Hippocampal formation (tissue), 2 donors: ENCODE measurements around the gene PDE4D.

Experiments
- DNase-seq, 2 donors: peaks; one replicate each; lab custom pipeline; 2025; lab: John Stamatoyannopoulos, UW

PDE4D gene

DNA sequence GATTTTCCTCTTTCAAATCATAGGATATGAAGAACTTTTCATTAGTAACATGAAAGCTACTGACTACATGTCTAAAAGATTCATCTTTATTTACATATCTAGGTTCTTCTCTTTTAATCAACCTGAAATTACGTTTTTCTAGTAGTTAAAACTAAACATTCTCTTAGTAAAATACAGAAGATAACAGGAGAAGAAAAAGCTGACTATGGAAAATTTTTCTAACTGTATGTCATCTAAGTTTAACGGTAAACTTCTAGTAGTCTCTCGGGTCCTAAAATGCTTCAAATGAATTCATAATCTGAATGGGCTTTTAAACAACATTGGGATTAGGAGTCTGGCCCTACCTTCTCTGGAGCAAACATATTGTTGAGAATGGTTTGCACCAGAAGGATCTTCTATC lies 151.9 kb downstream of the PDE4D start:
- no peak for DNase-seq

DNA sequence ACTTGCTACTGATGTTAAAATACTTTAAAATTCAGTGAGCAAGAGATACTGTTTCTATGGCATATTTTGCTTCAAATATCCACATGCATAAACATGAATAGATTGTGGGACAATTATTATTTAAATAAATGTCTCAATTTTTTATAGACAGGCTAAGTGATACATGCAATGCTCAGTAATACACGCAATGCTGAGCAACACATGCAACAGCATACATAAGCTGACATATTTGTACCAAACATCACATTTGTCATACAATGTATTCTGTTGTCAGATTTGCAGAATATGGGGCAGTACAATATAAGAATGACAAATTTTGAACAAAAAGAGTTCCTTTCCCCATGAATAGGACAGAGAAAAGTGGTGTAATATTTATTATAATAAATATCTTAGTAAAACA lies 155.5 kb downstream of the PDE4D start:
- DNase-seq, result no peak

DNA sequence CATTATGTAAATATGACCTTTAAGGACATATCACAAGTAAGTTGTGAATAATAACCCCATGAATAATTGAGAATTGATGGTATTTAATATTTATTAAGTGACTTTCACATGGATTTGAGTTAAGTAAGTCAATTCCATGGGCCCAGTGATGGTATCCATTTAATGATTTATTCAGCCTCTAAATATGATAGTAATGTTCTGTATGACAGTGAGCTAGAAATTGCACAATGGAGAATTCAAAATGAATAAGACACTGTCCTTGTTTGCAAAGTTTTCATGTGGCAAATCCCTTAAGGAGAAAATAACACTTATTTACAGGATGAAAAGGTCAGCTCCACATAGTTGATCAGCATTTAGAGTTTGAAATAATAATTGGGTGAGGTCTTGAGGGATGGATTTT lies 160.7 kb downstream of the PDE4D start:
- no peak for DNase-seq

DNA sequence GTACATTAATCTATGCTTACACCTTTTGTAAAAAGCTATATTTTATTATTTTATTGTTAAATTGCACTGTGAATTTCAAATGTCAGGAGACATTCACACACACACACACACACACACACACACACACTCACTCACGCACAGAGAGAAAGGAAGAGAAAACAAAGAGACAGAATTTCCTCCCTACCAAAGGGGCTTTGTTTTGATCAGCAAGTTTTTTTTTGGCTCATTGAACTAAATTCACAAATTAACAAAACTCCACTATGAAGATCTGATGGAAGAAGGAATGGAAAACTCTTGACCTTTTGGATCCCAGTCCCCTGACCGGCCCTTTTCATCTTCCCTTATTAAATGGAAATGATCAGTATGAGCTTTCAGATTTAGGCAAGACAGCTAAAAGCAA lies 161.2 kb downstream of the PDE4D start:
- DNase-seq, result no peak

DNA sequence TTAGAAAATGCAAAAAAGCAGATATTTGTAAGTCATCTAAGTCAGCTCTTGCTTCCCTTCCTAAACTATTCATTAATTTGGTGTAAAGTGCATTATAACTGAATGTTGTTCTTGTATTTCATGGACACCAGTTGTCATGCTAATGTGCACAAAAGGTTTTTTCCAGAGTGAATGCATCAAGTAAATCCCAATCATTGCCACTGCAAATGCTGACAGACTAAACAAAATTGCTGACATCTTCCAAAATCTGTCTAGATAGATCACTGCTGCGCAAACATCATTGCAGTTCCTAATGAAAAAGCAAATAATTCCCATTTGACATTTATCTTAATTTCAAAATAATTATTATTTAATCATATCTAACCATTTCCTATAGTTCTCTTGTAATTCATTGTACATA lies 161.7 kb downstream of the PDE4D start:
- DNase-seq, result no peak

DNA sequence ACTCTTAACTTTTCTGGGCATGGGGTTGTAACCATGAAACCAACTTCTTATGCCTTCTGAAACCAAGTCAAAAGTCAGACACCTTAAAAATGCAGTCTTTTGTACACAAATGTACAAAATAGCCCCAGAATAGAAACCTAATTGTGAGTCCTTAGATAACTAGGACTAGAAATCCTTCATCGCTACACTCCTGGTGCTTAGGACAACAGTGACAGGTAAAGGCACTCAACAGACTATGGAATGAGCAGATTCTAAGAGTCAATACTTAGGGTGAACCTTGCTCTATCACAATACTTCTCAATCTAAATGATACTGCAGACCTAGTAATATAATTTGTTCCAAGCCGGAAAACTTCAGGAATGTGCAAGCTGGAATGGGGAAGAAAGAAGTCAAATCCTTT lies 163.7 kb downstream of the PDE4D start:
- DNase-seq, result no peak

DNA sequence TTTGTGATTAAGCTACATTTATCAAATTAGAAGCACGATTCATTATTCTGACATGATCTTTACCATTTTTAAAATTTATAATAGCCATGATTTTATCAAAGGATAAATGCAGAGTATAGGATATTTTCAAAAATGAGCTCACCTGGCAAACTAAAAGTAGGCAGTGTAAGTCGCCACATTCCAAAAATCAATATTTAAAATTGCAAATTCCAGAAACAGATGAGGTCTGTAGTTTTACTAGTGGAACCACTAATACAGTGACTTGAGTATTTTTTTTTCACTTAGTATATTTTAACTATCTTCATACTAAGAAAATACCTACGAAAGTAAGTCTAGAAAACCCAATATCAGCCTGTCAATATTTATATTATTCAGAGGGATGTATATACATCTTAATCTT lies 164.2 kb downstream of the PDE4D start:
- DNase-seq, result no peak

DNA sequence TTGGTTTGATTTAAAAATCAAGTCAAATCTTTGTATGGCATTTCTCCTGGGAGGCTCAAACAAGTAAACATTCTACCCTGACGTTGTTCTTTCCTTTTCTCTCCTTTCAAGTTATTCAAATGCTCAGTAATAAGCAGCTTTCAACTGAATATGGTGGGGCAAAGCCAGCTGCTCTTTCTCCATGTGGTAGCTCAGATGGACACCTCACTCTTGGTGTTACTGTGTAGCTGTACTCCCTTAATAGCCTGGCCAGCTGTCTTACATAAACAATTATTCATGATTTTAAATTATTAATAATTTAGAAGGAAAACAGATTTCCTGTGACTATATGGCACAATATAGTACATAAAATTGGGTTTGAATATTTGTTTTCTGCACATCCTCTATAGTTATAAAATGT lies 165.2 kb downstream of the PDE4D start:
- no peak for DNase-seq

DNA sequence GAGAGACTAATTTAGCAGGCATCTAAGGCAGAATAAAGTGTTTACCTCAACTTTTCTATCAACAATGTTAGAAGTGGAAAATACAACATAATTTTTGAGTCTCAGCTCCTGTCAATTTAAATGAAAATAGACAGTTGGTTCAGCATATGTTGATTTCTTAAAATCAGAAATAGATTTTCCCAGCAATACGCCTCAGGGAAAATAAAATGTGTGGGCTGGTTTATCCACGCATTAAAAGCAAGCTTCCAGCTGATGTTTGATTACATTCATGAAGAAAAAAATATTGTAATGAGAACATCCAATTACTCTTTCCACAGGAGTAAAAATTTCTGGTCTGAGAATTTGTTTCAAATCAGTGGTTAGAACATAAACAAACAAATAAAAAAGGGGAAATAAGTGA lies 166.3 kb downstream of the PDE4D start:
- DNase-seq, result no peak

DNA sequence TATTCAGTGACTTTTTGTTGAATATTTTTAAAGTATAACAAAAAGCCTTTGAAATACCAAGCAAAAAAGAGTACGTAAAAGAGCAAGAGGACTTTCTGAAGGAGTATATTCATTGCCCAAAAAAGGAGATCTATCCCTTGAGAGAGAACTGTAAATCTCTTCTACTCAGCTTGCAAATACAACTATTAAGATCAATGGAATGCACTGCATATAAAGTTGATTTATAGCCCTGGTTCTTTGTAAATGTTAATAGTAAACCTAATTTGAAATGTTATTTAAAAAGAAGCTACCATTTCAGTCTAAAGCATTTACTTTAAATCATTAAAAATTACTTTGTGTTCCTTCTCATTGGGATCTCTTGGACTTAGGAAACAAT lies 168.1 kb downstream of the PDE4D start:
- no peak for DNase-seq

DNA sequence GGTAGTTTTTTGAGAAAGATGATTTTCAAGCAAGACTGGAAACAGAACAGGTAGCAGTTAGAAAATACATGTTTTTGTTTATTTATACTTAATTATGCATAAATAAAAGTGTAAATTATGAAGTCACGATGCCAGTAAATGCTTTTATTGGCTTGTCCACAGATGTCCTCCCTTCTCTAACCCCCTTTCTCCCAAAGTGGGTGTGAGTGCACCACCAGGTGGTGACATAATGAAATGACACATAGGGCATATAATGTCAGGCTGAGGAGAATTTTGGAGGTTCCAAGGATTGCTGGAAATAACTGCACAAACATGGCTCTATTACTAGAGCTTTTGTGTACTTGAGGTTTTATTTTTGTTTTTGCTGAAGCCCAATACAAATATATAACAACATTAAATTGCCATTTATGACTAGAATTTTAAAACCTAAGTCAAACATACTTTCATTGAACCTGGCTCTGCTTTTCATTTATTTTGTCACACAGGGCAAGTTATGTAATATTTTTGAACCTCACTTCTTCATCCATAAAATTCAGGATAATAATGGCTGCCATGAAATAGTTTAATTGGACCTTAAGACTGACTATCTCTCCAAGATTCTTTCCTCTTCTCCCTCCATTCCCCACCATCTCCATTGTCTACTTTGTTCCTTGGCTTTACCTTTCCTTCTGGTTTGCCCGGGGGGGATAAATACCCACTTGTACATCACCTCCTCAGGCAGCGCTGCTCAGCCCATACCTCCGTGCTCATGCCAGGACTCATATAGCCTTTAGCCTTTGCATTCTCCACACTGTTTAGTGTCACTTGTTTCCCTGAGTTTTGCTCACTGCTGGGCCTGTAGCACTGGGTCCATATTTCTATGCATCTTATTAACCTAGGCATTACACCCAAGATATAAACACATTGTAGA lies 168.8 kb downstream of the PDE4D start:
- DNase-seq, result no peak

DNA sequence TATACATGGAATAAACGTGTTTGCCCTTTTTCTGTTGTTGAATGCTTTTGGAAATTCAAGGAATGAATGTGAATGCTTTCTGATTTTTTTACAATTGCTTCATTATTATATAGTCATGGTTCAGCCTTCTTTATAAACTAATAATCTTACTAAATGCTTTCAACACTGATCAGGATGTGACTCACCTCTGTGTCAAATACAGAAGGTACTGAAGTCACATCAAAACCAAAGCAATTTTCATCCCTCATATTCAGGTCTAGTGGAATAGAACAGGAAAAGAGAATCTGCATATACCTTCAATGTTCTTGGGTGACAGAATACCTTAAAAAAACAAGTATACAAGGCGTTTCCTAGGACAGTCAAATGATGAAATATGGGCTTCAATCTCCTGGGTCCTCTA lies 170.7 kb downstream of the PDE4D start:
- DNase-seq, result no peak

DNA sequence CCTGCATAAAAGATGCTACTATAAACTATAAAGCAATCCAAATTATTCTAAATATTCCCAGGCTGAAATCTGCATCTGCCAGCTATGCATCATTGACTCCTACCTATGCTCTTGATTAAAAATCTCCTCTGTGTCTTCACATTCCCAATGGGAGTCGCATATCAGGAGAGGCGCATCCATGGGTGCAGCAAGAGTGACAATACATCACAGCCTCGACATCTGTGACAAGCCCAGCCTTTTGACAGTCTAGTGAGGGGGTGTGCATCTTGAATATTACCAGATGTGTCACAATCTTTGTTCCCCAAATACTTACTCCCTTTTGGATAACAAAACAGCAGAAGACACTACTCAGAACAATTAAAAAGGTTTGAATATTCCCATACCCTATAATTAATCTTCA lies 171.8 kb downstream of the PDE4D start:
- no peak for DNase-seq

DNA sequence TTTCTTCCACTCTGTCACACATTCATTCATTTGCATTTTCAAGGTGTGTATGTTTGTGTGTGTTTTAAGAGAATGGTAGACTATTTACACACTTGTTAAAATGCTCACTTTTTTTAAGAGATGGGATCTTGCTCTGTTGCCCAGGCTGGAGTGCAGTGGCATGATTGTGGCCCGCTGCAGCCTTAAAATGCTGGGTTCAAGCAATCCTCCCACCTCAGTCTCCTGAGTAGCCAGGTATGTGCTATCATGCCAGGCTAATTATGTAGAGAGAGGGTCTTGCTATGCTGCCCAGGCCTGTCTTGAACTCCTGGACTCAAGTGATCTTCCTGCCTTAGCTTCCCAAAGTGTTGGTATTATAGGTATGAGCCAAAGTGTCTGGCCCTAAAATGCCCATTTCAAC lies 173.5 kb downstream of the PDE4D start:
- no peak for DNase-seq

DNA sequence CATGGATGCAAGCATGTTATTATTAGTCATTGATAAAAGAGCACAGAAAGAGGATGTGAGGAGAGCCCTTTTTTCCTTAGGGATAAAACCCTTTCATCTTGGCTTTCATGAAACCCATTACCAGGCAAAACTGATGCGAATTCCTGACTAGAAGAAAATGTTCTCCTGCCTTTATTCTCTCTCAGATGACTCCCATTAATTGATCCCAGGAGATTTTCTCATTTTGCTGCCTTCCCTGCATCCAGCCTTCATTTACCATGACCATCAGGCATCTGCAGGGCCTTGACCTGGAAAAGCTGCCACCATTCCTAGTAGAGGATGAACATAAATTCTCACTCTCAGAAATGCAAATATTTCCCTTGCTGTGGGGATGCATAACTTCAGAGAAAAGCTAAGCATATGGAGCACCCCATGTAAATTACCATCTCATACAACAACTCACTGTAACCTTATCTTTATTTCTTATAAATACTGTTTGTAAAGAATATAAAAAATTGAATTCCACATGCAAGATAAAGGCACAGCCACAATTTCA lies 176.5 kb downstream of the PDE4D start:
- no peak for DNase-seq

DNA sequence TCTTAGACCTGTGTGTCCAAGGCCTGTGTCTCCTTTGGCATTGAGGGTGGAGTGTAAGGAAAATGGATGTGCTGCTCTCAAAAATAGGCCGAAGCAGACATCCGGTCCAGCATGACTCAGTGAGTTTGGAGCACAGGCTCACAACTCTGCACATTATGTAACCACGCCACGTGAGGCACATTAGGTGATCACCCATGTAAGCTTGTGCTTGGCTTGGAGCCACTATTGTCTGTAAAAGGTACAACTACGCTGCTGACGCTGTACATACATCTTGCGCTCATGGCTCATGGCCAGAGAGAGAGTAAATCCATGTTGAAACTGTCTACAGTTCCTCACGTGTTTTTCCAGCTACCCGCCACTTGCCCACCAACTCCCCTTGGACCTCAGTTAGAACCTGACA lies 177.5 kb downstream of the PDE4D start:
- DNase-seq, result no peak

DNA sequence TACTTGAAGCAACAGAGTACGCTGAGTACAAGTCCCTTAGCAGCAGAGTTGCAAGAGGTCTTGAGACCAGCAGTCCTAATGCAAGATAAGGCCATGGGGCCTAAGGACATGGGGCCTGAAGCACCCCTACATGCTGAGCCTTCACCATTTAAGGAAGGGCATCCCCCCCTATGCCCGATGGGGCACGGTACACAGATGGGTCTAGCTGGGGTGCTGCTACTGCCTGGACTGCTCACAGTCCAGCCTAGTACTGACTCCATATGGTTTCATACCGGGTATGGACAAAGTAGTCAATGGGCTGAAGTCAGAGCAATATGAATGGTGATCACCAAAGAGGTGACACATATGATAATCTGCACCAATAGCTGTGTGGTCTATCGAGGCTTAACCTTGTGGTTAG lies 178.3 kb downstream of the PDE4D start:
- no peak for DNase-seq

DNA sequence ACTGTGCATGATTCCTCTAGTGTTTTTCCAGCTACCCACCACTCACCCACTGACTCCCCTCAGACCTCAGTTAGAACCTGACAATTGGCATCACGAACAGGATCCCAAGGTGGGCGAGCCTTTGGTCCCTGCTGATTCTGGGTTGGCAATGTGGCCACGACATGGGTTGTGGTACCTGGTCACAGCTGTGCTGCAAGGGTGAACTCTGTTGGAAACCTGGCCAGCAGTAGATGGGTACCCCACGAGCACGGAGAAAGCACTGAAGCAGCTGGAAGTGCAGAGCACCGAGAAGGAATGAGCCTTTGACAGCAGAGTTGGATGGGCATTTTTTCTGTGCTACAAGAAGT lies 180.1 kb downstream of the PDE4D start:
- DNase-seq, result no peak

DNA sequence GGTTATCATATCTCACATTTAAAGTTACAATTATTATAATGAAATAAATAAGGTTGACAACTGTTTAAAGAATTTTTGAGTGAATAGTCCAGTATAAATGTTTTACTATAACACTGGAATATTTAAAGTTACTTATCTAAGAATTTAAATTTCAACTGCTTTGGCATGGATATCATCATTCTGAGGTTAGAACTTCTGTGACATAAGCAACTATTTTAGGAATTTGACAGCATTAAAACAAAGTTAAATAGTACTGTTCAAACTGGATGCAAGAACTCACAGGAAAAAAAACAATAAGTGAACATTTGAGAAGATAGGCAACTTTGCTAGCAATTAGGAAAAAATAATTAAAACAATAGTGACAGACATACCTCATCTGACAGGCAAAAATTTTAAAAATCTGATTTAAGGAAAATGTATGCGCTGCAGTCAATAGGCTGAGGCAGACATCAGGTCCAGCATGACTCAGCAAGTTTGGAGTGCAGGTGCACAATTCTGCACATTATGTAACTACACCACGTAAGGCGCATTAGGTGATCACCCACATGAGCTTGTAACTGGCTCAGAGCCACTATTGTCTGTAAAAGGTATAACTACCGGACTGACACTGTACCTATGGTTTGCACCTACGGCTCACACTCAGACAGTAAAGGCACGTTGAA lies 180.6 kb downstream of the PDE4D start:
- DNase-seq, result no peak

DNA sequence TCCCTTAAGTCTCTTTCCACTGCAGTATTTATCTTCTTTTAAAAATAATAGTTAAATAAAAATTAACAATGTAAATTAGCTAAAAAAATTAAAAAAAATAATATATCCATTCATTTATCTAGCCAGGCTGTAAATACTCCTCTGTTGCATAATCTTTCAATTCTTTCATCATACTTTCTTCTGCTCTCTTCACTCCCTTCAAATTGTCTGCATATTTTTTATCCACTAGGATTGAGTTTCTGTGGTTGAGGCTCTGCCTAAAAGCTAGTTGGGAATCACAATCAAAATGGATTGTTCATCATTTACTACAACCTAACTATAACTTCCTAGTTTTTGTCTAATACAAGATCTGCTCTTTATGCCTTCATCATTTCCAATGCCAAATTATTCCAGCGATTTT lies 182.2 kb downstream of the PDE4D start:
- DNase-seq, result no peak

DNA sequence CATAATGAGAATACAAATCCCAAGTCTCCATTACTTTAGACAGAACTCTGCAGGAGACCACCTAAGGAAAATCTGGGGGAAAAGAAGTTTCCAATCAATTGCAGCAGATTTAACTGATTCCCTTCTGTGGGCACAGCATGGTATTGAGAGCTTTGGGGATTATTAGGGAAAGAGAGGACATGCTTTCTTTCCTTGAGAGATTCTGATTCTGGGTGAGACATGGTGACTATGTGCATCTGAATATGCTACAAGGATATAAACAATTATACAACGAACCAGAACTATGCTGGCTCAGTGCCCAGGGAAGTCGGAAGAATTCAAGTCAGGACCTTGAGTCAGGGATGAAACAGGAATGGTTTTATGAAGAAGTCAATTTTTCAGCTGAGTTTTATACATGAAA lies 183.7 kb downstream of the PDE4D start:
- DNase-seq, result no peak

DNA sequence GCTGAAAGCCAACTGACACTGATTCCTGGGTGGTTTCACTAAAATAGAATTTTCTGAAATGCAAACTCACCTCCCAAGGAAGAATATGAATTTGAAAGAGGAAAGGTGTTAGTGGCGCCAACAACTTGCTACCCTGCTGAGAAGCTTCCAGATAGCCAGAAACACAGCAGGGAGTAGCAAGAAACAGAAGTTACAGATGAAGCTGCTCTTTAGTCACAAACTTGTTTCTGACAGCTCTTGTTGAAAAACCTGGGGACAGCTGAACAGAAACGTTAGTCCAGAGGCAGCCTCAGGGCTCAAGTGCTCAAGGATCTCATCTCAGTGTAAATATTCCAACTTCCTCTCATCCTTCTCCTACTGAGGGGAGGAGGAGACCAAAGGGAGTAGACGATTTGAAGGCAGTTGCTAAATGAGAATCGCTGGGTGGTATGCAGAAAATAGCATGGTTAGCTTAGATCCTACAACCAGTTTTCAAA lies 184.1 kb downstream of the PDE4D start:
- DNase-seq, result no peak

DNA sequence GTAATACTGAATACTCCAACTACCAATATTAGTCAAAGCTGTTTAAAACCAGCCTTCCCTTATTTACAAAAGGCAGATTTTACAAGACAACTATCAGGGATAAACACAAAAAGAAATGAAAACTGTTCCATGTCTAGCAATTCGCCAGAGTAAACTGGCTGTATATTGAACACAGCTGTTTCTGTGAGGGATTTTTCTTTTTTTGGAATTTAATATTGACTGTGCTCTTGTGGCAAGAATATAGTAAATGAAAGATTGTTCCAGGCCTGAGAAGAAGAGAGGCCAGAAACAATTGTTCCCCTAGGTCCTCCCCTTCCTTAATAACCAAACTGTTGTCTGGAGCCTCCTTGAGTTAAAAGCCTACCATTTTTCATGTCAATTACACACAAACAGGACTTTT lies 188.6 kb downstream of the PDE4D start:
- no peak for DNase-seq
